WTC11 (cell line): ENCODE results near the gene LRRC27. TPM values are rescaled to one million over a fixed set of nuclear protein-coding genes. Genes with fewer than 3 reads are reported as not detected.

ENCODE experiments used
- ATAC-seq: fragments of 200-7000 bp; cut with Tn5 transposase; 2 replicates; pipeline ENCODE4 v1.10.0; 2021; ENCODE audit warnings: mild to moderate bottlenecking, moderate library complexity
- CTCF ChIA-PET: fragments of 300-600 bp; sonication (Branson Sonifier 250); formaldehyde crosslinking; loops from one replicate; lab custom pipeline; 2021; ENCODE audit warnings: antibody characterized with exemption; lab: Charles Lee
- POLR2A ChIA-PET: fragments of 350-600 bp; sonication (Branson Sonifier 250); formaldehyde crosslinking; loops from one replicate; lab custom pipeline; 2021; ENCODE audit warnings: antibody characterized with exemption; lab: Charles Lee
- DNase-seq: peaks from one replicate; pipeline ENCODE4 v3.0.0; 2021; ENCODE audit warnings: low spot score
- H3K27ac Mint-ChIP-seq: 2 replicates; pipeline ENCODE4 v1.8.0; 2021; ENCODE audit warnings: mixed read lengths
- H3K27me3 Mint-ChIP-seq: 2 replicates; pipeline ENCODE4 v1.8.0; 2021; ENCODE audit warnings: low read depth, mild to moderate bottlenecking, moderate library complexity, mixed read lengths
- H3K36me3 Mint-ChIP-seq: 2 replicates; pipeline ENCODE4 v1.8.0; 2021; ENCODE audit warnings: mixed read lengths
- H3K4me1 Mint-ChIP-seq: 2 replicates; pipeline ENCODE4 v1.8.0; 2022; ENCODE audit warnings: mixed read lengths
- H3K4me3 Mint-ChIP-seq: 2 replicates; pipeline ENCODE4 v1.8.0; 2021; ENCODE audit warnings: mild to moderate bottlenecking, moderate library complexity, mixed read lengths
- H3K9me3 Mint-ChIP-seq: 2 replicates; pipeline ENCODE4 v1.8.0; 2021; ENCODE audit warnings: mixed read lengths
- GRHL2 ChIP-seq: fragments of 250-450 bp; sonication (Bioruptor Pico); IDR thresholded peaks from 2 replicates; pipeline ENCODE4 v1.8.0; 2022; ENCODE audit warnings: mild to moderate bottlenecking, moderate library complexity; ENCODE audit not compliant: insufficient replicate concordance, severe bottlenecking
- MXD4 ChIP-seq: fragments of 250-450 bp; sonication (Bioruptor Pico); IDR thresholded peaks from 2 replicates; pipeline ENCODE4 v1.8.0; 2021; ENCODE audit warnings: mild to moderate bottlenecking, moderate library complexity, borderline replicate concordance
- MYBL2 ChIP-seq: sonication (generic); formaldehyde crosslinking; IDR thresholded peaks from 2 replicates; pipeline ENCODE4 v1.8.1; 2023; ENCODE audit warnings: mild to moderate bottlenecking, moderate library complexity, missing genetic modification reagents
- NR1H2 ChIP-seq: sonication (generic); formaldehyde crosslinking; IDR thresholded peaks from 2 replicates; pipeline ENCODE4 v1.9.0; 2021; ENCODE audit warnings: mild to moderate bottlenecking, moderate library complexity, missing genetic modification reagents
- NR3C1 ChIP-seq: sonication (generic); formaldehyde crosslinking; conservative IDR thresholded peaks from 2 replicates; pipeline ENCODE4 v1.8.1; 2023; ENCODE audit warnings: low read depth, mild to moderate bottlenecking, missing genetic modification reagents
- OVOL2 ChIP-seq: fragments of 250-450 bp; sonication (Bioruptor Pico); IDR thresholded peaks from 2 replicates; pipeline ENCODE4 v1.9.0; 2021; ENCODE audit warnings: mild to moderate bottlenecking, borderline replicate concordance
- RELA ChIP-seq: sonication (generic); formaldehyde crosslinking; IDR thresholded peaks from 2 replicates; pipeline ENCODE4 v1.8.1; 2022; ENCODE audit warnings: missing genetic modification reagents, mild to moderate bottlenecking, borderline replicate concordance
- SMAD4 ChIP-seq: sonication (generic); formaldehyde crosslinking; IDR thresholded peaks from 2 replicates; pipeline ENCODE4 v1.8.0; 2022; ENCODE audit warnings: mild to moderate bottlenecking, missing genetic modification reagents
- TEAD1 ChIP-seq: sonication (generic); formaldehyde crosslinking; IDR thresholded peaks from 2 replicates; pipeline ENCODE4 v1.8.0; 2022; ENCODE audit warnings: mild to moderate bottlenecking, missing genetic modification reagents
- TEAD4 ChIP-seq: sonication (generic); formaldehyde crosslinking; IDR thresholded peaks from 2 replicates; pipeline ENCODE4 v1.8.0; 2022; ENCODE audit warnings: mild to moderate bottlenecking, missing genetic modification reagents
- ZNF121 ChIP-seq: sonication (generic); formaldehyde crosslinking; IDR thresholded peaks from 2 replicates; pipeline ENCODE4 v1.8.0; 2023; ENCODE audit warnings: missing genetic modification reagents
- ZNF263 ChIP-seq: sonication (generic); formaldehyde crosslinking; IDR thresholded peaks from 2 replicates; pipeline ENCODE4 v1.8.1; 2022; ENCODE audit warnings: low read depth, mild to moderate bottlenecking, moderate library complexity, missing genetic modification reagents
- ZNF317 ChIP-seq: sonication (generic); formaldehyde crosslinking; IDR thresholded peaks from 2 replicates; pipeline ENCODE4 v1.8.1; 2023; ENCODE audit warnings: low read depth, mild to moderate bottlenecking, moderate library complexity, missing genetic modification reagents, borderline replicate concordance
- ZNF423 ChIP-seq: fragments of 250-450 bp; sonication (Bioruptor Pico); IDR thresholded peaks from 2 replicates; pipeline ENCODE4 v2.1.2; 2022; ENCODE audit warnings: mild to moderate bottlenecking, moderate library complexity
- total RNA-seq: library from RNA; stranded (reverse); gene quantifications from 3 replicates; pipeline ENCODE4 v1.2.3, GENCODE V29; 2021
- TF ChIP-seq, protein P1 (sequence below): sonication (generic); formaldehyde crosslinking; IDR thresholded peaks from 2 replicates; pipeline ENCODE4 v1.8.1; 2022; ENCODE audit warnings: missing genetic modification reagents, borderline replicate concordance
- TF ChIP-seq, protein P2 (sequence below): fragments of 250-450 bp; sonication (Bioruptor Pico); conservative IDR thresholded peaks from 2 replicates; pipeline ENCODE4 v1.9.0; 2021; ENCODE audit warnings: mild to moderate bottlenecking
- TF ChIP-seq, protein P3 (sequence below): sonication (generic); formaldehyde crosslinking; IDR thresholded peaks from 2 replicates; pipeline ENCODE4 v1.8.0; 2022; ENCODE audit warnings: mild to moderate bottlenecking, missing genetic modification reagents
- TF ChIP-seq, protein P4 (sequence below): fragments of 250-450 bp; sonication (Bioruptor Pico); IDR thresholded peaks from 2 replicates; pipeline ENCODE4 v1.8.0; 2021; ENCODE audit warnings: mild to moderate bottlenecking
- TF ChIP-seq, protein P5 (sequence below): fragments of 250-450 bp; sonication (Bioruptor Pico); IDR thresholded peaks from 2 replicates; pipeline ENCODE4 v2.1.2; 2022; ENCODE audit warnings: mild to moderate bottlenecking, moderate library complexity
- TF ChIP-seq, protein P6 (sequence below): sonication (generic); formaldehyde crosslinking; IDR thresholded peaks from 2 replicates; pipeline ENCODE4 v1.8.0; 2022; ENCODE audit warnings: mild to moderate bottlenecking, missing genetic modification reagents
- TF ChIP-seq, protein P7 (sequence below): sonication (generic); formaldehyde crosslinking; IDR thresholded peaks from 2 replicates; pipeline ENCODE4 v1.8.1; 2022; ENCODE audit warnings: mild to moderate bottlenecking, moderate library complexity, missing genetic modification reagents
- TF ChIP-seq, protein P8 (sequence below): fragments of 250-450 bp; sonication (Bioruptor Pico); IDR thresholded peaks from 2 replicates; pipeline ENCODE4 v1.9.0; 2021; ENCODE audit warnings: moderate library complexity, mild to moderate bottlenecking, inconsistent platforms, borderline replicate concordance

Gene LRRC27
- total RNA-seq, 1 experiment from 2014 or later: 4.4 TPM

DNA sequence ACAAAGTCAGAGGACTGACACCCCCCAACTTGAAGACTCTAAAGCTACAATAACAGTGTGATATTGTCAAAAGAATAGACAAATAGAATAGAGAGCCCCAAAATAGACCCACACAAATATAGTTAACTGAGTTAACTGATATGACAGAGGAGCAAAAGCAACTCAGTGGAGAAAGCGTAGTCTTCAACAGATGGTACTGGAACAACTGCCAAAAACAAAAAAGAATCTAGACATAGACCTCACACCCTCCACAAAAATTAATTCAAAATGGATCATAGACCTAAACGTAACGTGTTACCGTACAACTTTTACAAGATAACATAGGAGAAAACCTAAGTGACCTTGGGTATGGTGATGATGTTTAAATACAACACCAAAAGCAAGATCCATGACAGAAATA, 36.4 kb downstream of the LRRC27 start:
- H3K27ac Mint-ChIP-seq: no peak overlapping the region
- TF ChIP-seq OVOL2 (CRISPR knock-in tag) (no peak), SMAD4 (no peak), RELA (CRISPR knock-in tag) (no peak), MXD4 (no peak), TEAD4 (CRISPR knock-in tag) (no peak), ZNF423 (CRISPR knock-in tag) (no peak), ZNF263 (CRISPR knock-in tag) (no peak), GRHL2 (CRISPR knock-in tag) (no peak)
- TF ChIP-seq, protein P1, sequence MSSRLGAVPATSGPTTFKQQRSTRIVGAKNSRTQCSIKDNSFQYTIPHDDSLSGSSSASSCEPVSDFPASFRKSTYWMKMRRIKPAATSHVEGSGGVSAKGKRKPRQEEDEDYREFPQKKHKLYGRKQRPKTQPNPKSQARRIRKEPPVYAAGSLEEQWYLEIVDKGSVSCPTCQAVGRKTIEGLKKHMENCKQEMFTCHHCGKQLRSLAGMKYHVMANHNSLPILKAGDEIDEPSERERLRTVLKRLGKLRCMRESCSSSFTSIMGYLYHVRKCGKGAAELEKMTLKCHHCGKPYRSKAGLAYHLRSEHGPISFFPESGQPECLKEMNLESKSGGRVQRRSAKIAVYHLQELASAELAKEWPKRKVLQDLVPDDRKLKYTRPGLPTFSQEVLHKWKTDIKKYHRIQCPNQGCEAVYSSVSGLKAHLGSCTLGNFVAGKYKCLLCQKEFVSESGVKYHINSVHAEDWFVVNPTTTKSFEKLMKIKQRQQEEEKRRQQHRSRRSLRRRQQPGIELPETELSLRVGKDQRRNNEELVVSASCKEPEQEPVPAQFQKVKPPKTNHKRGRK (CRISPR knock-in tag): no peak
- TF ChIP-seq, protein P2, sequence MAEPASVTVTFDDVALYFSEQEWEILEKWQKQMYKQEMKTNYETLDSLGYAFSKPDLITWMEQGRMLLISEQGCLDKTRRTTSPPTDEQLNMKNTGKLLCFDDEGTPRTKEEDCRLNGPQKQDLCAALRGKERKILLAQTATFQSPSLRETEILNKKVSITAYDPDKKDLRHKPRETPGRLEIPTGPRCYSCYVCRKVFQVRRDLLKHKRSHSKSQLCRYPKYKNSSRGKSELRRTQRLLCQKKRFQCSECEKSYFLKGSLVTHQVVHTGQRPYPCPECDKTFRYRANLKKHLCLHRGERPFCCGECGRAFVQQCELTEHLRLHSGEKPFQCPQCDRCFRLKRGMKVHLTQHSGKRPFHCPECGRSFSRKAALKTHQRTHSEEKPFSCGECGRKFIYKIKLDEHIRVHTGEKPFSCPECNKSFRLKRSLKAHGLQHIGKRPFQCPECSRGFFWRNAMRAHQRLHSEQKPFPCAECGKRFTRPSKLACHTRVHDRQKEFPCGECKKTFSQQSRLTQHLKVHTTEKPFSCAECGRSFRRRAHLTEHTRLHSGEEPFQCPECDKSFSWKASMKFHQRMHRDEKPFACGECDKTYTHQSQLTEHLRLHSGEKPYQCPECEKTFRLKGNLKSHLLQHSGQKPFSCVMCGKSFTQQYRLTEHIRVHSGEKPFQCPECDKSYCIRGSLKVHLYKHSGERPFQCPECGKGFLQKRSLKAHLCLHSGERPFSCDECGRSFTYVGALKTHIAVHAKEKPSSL: no peak
- TF ChIP-seq, protein P3, sequence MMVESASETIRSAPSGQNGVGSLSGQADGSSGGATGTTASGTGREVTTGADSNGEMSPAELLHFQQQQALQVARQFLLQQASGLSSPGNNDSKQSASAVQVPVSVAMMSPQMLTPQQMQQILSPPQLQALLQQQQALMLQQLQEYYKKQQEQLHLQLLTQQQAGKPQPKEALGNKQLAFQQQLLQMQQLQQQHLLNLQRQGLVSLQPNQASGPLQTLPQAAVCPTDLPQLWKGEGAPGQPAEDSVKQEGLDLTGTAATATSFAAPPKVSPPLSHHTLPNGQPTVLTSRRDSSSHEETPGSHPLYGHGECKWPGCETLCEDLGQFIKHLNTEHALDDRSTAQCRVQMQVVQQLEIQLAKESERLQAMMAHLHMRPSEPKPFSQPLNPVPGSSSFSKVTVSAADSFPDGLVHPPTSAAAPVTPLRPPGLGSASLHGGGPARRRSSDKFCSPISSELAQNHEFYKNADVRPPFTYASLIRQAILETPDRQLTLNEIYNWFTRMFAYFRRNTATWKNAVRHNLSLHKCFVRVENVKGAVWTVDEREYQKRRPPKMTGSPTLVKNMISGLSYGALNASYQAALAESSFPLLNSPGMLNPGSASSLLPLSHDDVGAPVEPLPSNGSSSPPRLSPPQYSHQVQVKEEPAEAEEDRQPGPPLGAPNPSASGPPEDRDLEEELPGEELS (CRISPR knock-in tag): no peak
- TF ChIP-seq, protein P4, sequence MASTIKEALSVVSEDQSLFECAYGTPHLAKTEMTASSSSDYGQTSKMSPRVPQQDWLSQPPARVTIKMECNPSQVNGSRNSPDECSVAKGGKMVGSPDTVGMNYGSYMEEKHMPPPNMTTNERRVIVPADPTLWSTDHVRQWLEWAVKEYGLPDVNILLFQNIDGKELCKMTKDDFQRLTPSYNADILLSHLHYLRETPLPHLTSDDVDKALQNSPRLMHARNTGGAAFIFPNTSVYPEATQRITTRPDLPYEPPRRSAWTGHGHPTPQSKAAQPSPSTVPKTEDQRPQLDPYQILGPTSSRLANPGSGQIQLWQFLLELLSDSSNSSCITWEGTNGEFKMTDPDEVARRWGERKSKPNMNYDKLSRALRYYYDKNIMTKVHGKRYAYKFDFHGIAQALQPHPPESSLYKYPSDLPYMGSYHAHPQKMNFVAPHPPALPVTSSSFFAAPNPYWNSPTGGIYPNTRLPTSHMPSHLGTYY (CRISPR knock-in tag): no peak
- TF ChIP-seq, protein P5, sequence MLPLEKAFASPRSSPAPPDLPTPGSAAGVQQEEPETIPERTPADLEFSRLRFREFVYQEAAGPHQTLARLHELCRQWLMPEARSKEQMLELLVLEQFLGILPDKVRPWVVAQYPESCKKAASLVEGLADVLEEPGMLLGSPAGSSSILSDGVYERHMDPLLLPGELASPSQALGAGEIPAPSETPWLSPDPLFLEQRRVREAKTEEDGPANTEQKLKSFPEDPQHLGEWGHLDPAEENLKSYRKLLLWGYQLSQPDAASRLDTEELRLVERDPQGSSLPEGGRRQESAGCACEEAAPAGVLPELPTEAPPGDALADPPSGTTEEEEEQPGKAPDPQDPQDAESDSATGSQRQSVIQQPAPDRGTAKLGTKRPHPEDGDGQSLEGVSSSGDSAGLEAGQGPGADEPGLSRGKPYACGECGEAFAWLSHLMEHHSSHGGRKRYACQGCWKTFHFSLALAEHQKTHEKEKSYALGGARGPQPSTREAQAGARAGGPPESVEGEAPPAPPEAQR (CRISPR knock-in tag): no peak
- TF ChIP-seq, protein P6, sequence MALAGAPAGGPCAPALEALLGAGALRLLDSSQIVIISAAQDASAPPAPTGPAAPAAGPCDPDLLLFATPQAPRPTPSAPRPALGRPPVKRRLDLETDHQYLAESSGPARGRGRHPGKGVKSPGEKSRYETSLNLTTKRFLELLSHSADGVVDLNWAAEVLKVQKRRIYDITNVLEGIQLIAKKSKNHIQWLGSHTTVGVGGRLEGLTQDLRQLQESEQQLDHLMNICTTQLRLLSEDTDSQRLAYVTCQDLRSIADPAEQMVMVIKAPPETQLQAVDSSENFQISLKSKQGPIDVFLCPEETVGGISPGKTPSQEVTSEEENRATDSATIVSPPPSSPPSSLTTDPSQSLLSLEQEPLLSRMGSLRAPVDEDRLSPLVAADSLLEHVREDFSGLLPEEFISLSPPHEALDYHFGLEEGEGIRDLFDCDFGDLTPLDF (CRISPR knock-in tag): no peak
- ATAC-seq (no peak), DNase-seq (no peak)
- H3K4me3 Mint-ChIP-seq: no peak overlapping the region
- peaks cover 7% of the 10 kb centered on the region for H3K9me3 Mint-ChIP-seq
- peaks cover 19% of the 10 kb centered on the region for H3K4me1 Mint-ChIP-seq
- H3K36me3 Mint-ChIP-seq: peaks cover 4% of the 10 kb centered on the region
- no peaks in the 10 kb centered on the region for H3K27me3 Mint-ChIP-seq
- ChIA-PET POLR2A (no interaction called here), CTCF (interaction anchor here (1.3 to 2.5 kb wide), 2 partner anchors 8 to 83 kb away, joined by 3 to 13 read pairs; no protein-coding TSS in a partner anchor)

DNA sequence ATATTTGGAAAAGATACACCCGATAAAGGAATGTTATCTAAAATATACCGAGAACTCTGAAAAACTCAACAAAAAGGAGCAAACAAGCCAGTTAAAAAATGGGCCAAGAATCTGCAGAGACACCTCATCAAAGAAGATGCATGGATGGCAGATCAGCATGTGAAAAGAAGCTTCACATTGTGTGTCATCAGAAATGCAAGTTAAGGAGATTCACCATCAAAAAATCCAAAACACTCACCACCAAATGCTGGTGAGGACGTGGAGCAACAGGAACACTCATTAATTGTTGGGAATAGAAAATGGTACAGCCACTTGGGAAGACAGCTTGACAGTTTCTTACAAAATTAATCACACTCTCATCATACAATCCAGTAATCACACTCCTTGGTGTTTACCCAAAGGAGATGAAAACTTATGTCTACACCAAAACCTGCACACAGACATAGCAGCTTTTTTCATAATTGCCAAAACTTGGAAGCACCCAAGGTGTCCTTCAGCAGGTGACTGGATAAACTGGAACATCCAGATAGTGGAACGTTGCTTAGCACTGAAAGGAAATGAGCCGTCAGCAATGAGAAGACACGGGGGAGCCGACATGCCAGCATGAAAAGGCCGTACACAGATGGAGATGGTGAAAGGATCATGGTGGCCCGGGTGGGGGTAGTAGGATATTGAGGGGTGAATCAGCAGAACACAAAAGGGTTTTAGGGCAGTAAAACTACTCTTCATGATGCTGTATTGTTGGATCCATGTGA, 37.1 kb downstream of the LRRC27 start:
- H3K4me3 Mint-ChIP-seq: no peak overlapping the region
- TF ChIP-seq NR3C1 (CRISPR knock-in tag): no peak
- TF ChIP-seq NR1H2: no peak
- TF ChIP-seq, protein P7, sequence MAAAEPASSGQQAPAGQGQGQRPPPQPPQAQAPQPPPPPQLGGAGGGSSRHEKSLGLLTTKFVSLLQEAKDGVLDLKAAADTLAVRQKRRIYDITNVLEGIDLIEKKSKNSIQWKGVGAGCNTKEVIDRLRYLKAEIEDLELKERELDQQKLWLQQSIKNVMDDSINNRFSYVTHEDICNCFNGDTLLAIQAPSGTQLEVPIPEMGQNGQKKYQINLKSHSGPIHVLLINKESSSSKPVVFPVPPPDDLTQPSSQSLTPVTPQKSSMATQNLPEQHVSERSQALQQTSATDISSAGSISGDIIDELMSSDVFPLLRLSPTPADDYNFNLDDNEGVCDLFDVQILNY: no peak
- no peak for TF ChIP-seq MYBL2 (CRISPR knock-in tag)
- TF ChIP-seq, protein P8, sequence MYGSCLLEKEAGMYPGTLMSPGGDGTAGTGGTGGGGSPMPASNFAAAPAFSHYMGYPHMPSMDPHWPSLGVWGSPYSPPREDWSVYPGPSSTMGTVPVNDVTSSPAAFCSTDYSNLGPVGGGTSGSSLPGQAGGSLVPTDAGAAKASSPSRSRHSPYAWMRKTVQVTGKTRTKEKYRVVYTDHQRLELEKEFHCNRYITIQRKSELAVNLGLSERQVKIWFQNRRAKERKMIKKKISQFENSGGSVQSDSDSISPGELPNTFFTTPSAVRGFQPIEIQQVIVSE (CRISPR knock-in tag): no peak
- TF ChIP-seq TEAD1: no peak
- TF ChIP-seq ZNF317 (CRISPR knock-in tag): no peak
- TF ChIP-seq ZNF121 (CRISPR knock-in tag): no peak
- no peak for TF ChIP-seq ZNF423 (CRISPR knock-in tag)
- H3K9me3 Mint-ChIP-seq: peaks cover 6% of the 10 kb centered on the region
- DNase-seq: no peak
- ATAC-seq: no peak
- peaks cover 19% of the 10 kb centered on the region for H3K4me1 Mint-ChIP-seq
- H3K36me3 Mint-ChIP-seq: peaks cover 4% of the 10 kb centered on the region
- CTCF ChIA-PET: interaction anchor here (2.5 kb wide), 1 partner anchor 9 kb away, joined by 13 read pairs; no protein-coding TSS in a partner anchor
- POLR2A ChIA-PET: no interaction called here
- no peak overlapping the region for H3K27ac Mint-ChIP-seq
- H3K27me3 Mint-ChIP-seq: no peaks in the 10 kb centered on the region
